Measurements from ENCODE around the gene SLC18B1.
"Not testable (repeated sequence)": the region's sequence is repeated elsewhere in the genome, so short reads cannot be mapped to it uniquely, and the experiment has no call there.

Gene SLC18B1

DNA sequence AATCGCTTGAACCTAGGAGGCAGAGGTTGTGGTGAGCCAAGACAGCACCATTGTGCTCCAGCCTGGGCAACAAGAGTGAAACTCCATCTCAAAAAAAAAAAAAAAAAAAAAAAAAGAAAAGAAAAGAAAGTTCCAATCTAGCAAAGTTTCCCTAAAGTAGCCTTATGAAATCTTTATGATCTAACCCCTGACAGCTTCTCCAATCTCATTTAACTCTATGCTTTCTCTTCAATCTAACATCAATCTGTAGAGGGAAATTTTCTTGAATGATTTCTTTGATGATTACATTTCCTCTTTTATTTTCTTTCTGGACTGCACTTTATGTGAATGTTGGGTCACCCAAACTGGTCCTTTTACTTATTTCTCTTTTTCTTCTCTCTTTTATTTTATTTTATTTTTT, 2.2 kb upstream of the SLC18B1 start:
- DNase-seq, result no peak

DNA sequence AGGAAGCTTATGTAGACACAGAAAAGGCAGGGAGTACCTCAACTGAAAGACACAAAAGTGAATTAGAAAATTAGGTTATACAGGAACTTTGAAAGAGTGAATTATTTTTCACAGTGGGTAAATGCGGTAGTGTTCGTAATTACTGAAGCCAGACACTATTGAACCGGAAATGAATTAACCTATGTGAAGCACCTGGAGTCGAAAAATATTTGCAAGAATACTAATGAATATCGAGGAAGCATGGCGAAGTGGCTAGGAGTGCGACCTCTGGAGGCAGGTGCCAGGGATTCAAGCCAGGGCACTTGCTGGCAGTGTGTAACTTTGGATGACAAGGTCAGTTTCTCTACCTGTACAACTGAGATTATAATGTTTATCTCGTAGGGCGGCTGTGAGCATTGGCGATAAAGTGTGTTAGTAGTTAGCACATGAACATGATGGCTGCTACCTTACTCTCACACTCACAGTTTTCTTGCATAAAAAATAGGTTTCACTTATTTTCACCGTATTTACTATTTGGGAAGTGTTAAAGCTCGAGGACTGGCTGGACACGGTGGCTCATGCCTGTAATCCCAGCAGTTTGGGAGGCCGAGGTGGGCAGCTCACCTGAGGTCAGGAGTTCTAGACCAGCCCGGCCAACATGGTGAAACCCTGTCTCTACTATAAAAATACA, 567 bp upstream of the SLC18B1 start:
- peak in 43 of 58 donors; percentile 5 to 79 (median 26) for DNase-seq

DNA sequence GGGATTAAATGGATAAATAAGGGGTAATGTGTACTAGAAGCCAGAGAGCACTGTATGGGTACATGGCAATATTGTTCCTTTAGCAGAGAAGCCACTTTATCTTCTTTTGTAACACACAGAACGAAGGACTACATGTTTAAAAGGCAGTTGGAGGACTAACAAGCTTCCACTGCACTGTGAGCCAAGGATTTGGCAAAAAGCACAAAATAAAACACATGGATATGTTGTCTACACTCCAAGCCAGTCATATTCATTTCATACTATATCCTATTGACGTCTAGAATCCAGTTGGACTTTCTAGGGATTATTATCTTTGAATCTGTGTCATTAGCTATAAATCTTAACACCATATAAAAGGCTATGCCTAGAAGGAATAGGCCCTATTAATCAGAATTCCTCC, 3.0 kb downstream of the SLC18B1 start:
- no peak for DNase-seq

DNA sequence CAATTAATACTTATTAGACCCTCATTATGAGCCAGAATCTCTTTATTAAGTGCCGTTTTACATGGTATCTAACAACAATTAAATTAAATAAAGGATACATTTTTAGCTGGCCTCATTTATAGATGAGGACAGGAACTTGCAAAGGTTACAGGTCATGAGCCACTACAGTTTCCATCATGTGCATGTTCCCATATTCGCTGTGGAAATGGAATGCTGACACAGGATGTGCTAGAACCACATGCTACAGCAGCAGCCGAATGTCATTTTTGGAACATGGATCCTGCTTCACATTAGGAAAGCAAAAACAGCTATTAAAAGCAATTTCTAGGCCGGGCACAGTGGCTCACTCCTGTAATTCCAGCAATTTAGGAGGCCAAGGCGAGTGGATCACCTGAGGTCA, 5.9 kb downstream of the SLC18B1 start:
- no peak for DNase-seq

DNA sequence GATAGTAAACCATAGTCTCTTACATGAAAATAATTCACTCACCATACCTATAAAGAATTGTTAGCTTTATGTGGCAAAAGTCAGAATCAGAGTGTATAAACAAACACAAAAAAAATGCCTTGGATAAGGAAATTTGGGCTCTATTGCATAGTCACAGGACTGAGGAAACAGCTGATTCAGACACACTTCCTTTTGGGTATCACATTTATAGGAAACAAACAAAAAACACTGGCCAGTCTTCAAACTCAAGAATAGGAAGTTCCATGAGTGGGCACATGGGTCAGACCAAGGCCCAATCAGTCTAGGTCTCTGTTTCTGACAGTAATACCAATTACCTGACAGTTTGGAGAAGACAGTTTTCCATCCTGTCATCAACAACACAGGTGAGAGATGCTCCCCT, 8.0 kb downstream of the SLC18B1 start:
- DNase-seq, result no peak

DNA sequence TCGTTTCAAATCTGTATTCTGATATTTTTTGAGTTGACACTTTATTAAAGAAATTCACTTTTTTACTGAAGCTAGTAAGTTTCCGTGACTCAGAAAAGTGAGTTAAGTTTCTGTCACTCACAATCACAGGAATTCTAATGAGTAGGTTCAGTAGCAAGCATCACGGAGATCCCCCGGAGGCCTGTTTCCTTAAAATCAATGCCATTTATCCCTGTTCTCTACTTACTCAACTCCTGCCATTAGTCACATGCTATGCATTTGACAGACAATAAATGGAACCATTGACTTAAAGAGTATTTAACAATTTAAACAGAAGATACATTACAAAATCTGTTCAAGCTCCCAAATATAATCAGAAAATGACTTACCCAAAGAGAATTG, 9.1 kb downstream of the SLC18B1 start:
- DNase-seq, result no peak

DNA sequence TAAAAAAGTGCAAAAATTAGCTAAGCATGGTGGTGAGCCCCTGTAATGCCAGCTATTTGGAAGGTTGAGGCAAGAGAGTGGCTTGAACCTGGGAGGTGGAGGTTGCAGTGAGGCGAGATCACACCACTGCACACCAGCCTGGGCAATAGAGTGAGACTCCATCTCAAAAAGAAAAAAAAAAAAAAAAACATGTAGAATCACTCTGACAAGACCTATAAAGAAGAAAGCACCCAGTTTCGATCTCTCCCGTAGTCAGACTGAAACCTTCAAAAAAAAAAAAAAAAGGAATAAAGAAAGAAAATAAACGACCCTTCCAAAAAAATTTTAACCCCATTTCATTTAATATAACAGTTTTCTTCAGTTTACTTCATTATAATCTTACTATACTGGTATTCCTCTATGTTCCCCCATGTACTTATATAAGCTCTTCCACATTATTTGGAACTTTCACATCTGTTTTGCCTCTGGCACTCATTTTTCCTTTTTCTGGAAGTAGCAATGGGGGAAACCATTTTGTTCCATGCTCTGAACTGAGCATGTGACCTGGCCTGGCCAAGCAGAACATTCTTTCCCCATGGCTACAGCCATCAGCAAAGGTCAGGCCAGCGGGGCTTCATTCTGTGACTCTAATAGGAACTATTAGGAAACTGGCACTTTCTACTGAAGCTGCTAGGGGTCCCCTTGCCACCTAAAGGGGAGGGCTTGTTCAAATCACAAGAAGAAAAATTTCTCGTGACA, 9.6 kb downstream of the SLC18B1 start:
- peak in 20 of 58 donors; percentile 3 to 54 (median 16) for DNase-seq

DNA sequence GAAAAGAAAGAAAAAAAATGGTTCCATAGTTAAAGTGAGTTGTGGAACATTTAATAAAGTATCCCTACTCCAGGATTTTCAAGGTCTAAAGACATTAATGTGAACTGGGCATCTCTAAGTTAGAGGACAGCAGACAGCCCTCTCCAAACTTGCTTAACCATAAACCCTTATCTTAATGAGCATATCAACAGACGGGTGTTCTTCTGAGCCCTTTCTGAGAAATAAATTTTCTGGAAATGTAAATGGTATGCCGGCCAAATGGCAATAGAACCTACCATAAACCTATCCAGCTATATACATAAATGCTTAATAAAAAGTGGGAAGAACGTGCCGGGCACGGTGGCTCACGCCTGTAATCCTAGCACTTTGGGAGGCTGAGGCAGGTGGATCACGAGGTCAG, 12.5 kb downstream of the SLC18B1 start:
- DNase-seq, result no peak

DNA sequence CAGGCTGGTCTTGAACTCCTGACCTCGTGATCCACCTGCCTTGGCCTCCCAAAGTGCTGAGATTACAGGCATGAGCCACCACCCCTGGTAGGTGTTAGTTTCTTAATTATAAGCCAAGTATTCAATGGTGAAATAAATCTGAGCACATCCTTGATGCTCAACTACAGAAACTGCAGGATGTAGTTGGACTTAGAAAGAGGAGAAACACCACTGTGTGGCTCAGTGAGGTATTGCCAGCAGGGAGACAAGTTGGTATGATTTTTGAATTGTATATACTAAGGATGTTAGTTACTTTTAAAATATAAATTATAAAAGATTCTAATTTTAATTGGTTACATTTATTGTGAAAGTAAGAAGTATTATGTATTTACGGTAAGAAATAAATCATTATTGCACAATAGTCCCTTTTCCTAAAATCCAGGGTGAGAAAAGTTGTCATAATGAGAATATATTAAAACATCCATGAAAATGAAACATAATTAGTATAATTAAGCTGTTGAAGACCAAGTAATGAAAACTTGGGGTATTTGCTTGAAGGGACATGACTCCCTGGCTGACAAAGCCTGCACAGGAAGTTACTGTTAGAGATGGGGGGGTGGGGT, 17.6 kb downstream of the SLC18B1 start:
- no peak for DNase-seq

DNA sequence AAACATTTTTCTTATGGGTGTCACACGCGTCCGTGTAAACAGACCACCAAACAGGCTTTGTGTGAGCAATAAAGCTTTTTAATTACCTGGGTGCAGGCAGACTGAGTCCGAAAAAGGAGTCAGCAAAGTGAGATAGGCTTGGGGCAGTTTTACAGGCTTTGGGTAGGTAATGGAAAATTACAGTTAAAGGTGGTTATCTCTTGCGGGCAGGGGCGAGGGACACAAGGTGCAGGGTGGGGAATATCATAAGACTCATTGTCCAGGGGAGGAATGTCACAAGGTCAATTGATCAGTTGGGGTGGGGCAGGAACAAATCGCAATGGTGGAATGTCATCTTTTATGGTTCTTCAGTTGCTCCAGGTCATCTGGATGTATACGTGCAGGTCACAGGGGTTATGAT, 20.6 kb downstream of the SLC18B1 start:
- not testable (repeated sequence) for DNase-seq

DNA sequence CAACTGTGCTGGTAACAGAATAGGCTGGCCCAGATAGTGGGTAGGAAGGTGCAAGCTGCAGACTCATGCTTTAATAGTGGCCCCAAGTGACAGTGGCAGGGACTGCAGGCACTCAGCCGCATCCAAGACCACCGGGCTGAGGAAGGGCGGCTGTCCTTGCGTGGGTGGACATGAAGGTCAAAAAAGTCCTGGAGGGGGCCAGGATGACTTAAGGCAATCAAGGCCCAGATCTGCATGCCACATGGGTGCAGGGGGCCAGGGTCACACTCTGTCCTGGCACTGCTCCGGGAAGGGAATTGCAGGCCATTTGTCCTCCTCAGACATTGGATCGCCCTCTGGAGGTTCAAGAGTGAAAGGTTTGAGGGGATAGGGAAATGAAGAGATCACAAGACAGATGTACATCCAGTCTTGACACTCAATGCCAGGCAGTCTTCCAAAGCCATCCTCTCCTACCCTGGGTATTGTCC, 30.4 kb downstream of the SLC18B1 start:
- DNase-seq, result peak in 2 of 58 donors; percentile 3

DNA sequence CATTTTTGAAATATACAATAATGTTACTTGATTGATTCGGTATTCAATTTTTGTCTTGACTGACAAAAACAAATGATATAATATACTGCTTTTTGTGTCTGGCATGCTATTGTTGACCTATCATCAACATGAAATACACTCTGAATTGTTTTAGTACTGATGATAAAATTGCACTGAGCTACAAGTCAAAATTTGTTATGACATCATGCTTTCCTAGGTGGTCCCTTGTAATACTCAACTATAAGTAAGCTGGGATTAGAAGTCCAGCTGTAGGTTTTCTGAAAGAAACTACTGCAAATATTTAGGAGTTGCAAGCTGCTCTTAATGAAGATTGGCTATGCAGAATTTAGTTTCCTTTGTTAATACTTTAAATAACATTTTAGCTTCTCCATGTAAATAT, 32.9 kb downstream of the SLC18B1 start:
- no peak for DNase-seq

DNA sequence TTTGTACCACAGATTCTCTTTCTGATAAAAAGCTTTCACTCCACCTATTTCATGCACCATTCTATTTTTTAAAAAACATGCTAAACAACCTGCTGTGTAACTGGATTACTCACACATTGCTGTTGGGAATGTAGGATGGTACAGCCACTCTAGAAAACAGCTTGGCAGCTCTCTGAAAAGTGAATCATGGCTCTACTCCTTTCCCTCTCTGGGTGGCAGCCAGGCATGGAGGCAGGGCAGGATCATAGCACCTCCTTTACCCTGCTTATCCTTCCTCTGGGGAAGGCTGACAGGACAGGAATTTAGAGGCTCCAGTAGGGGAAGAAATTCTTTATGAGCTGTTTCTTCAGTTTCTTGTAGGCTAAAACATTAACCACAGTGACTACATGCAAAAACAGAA, 34.1 kb downstream of the SLC18B1 start:
- peak in 28 of 58 donors; percentile 1 to 65 (median 20) for DNase-seq

DNA sequence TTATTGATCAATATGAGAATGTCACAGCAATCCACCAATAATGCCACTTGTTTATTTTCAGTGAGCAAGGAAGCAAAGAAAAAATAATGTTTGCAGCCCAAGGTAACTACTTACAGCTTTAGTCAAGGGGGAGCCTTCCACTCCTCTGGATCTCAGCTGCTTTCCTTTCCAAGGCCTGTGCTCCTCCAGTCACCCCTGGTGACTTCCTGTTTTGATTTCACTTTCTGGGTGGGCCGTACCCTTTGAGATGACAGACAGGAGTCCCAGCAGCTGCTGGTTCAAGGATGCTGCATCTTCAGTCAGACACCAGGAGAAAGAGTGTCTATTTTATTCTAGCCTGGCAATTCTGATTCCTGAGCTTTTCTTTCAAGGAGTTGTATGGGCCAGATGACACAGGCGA, 35.2 kb downstream of the SLC18B1 start:
- peak in 2 of 58 donors; percentile 4 for DNase-seq

DNA sequence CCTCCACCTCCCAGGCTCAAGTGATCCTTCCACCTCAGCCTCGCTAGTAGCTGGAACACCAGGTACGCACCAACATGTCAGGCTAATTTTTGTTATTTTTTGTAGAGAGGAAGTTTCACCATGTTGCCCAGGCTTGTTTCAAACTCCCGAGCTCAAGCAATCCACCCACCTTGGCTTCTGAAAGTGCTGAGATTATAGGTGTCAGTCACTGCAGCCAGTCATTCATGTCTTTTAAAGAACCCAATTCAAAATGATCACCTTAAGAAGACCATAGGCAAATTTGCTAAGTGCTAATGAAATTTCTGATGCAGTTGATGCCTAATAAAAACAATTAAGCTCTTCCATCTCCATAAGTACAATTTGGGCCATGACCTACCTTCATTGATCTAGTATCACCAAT, 38.2 kb downstream of the SLC18B1 start:
- no peak for DNase-seq

DNA sequence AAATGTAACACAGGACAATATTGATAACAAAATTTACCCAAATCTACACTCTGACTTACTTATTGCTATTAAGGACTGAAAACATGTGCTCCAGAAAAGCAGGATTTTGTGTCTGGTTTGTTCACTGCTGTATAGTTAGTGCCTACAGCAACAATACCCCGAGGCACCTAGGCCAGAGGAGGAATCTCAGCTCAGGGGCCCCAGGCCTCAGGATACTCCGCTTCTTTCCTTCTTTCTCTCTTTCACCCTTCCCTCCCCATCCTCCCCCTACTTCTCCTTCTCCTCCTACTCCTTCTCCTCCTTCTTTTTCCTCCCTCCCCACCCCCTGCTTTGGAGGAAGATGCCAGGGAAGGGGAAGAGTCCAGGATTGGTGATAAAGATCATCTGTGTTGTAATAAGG, 39.7 kb downstream of the SLC18B1 start:
- no peak for DNase-seq

DNA sequence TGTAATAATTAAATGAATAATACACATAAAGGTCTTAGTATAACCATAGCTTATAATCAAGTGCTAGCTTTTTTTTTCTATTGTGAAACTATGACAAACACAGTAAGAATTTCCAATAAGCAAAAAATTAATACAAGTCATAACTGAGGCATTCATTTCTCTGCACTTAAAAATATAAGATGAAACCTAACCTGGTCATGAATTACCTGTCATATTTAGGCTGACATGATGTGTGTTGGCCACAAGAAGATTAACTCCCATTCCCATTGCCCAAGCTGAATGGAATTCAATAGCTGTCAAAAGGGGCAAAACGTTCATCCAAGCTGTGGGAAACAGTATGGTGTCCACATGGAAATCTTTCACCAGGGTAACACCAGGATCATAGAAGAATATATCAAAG, 46.2 kb downstream of the SLC18B1 start:
- DNase-seq, result no peak

DNA sequence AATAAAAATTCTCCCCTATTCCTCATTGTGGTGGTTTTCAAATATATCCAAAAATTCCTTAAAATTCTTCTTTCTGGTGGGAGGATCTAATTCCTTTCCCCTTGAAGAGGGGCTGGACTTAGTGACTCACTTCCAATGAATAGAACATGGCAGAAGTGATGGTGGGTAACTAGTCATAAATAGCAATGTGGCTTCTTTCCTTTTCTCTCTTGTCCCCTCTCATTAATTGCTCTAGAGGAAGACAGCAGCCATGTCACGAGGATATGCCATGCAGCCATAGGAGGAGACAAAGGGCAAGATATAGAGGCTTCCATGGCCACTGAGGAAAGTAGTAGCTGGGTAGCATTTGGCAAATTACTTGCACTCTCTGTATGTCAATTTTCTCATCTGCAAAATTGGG, 46.6 kb downstream of the SLC18B1 start:
- no peak for DNase-seq

DNA sequence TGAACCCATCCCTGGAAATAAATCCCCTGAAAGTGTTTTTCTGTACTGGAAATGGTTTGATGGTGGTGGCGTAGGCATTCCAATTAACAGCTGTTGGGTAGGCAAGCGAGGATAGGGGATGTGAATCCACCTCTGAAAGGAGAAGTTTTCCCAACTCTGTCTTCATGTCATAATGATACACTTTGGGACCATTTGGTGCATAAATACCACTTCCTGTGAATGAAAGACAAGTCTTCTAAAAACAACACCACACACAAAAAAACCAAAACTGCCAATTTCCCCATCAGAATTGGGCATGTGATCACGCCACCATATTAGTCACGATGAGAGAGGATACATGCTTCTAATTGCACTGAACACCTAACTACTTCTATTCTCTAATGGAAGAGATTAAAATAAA, 47.1 kb downstream of the SLC18B1 start:
- no peak for DNase-seq

DNA sequence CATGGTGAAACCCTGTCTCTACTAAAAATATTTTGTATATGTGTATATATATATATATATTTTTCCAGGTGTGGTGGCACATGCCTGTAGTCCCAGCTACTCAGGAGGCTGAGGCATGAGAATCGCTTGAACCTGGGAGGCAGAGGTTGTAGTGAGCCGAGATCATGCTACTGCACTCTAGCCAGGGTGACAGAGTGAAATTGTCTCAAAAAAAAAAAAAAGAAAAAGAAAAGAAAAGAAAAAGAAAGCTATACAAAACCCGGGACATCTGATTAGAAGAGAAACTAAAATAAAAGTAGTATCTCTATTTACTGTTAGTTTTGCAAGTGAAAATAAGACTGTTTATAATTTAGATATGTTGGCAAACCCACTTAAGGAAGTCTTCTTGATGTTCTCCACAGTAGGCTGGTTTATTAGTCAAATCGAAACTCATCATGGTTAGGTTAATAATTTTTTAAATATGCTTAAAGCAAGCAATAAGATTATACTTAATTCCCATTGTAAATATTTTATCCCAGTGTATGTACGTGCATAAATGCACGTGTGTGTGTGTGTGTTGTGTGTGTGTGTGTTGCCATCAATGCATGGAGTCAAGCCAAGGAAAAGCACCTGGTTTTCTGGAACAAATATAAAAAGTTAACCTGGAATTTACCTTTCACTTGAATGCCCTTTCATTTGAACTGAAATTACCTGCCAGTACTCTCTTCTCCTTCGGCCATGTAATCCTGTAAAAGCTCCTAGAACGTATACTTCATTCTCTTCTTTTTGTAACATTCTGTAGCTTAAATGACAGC, 47.8 kb downstream of the SLC18B1 start:
- DNase-seq, result no peak

DNA sequence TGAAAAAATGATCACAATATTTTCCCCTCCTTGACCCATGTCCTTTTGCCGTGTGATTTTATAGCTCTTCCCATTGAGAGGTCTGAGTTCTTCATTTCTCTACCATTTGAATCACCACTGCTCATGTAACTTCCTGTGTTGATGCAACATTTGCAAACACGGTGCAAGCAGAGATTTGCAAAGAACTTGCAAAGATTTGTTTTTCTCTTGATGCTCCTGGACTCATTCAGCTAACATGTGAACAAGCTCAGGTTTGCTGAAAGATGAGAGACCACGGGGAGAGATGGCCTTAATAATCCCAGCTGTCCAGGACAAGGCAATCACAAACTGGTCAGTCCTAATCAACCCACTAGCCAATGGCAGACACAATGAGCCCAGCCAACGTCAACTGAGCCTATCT, 49.3 kb downstream of the SLC18B1 start:
- no peak for DNase-seq

DNA sequence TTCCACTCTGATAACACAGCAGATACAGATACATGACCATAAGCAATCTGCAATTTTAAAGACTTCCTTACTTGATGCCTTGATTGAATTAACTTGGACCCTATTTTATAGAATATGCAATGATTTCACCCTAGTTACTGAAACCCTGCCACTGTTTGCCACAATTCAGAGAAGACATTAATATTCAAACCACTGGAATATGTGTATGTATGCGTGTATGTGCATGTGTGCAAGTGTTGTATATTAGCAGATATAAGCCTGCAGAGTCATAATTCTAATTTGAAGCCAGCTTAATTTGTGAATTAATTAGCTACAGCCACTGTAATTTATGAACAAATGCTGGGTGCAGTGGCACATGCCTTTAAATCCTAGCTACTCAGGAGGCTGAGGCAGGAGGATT, 50.0 kb downstream of the SLC18B1 start:
- DNase-seq, result no peak
